KG1 (cell line): ENCODE results near the gene CHRNA9.
"Not testable (repeated sequence)": the region's sequence is repeated elsewhere in the genome, so short reads cannot be mapped to it uniquely, and the experiment has no call there.

Source experiments
- DNase-seq: peaks from one replicate; lab custom pipeline; 2025; lab: John Stamatoyannopoulos, UW

The CHRNA9 gene

GRCh38 chr4:40334591-40335524, at the start of gene CHRNA9:
Gene CHRNA9 (plus strand): TSS chr4:40335333. CDS start chr4:40335468, 135 bp downstream.
- DNase-seq: no peak

GRCh38 chr4:40285692-40286091, 49.4 kb upstream of the CHRNA9 start:
- no peak for DNase-seq

GRCh38 chr4:40288566-40288965, 46.6 kb upstream of the CHRNA9 start:
- DNase-seq: no peak

- DNase-seq: no peak
Observed at GRCh38 chr4:40289366-40290188, 45.6 kb upstream of the CHRNA9 start.

GRCh38 chr4:40290611-40291186, 44.4 kb upstream of the CHRNA9 start:
- DNase-seq: not testable (repeated sequence)

- no peak for DNase-seq
Observed at GRCh38 chr4:40292313-40292759, 42.8 kb upstream of the CHRNA9 start.

GRCh38 chr4:40294339-40294738, 40.8 kb upstream of the CHRNA9 start:
- no peak for DNase-seq

- not testable (repeated sequence) for DNase-seq
Observed at GRCh38 chr4:40295030-40295429, 40.1 kb upstream of the CHRNA9 start.

GRCh38 chr4:40295572-40295971, 39.6 kb upstream of the CHRNA9 start:
- DNase-seq: no peak

GRCh38 chr4:40299126-40299525, 36.0 kb upstream of the CHRNA9 start:
- DNase-seq: no peak

GRCh38 chr4:40299811-40300292, 35.3 kb upstream of the CHRNA9 start:
- no peak for DNase-seq

GRCh38 chr4:40300371-40301162, 34.6 kb upstream of the CHRNA9 start:
- DNase-seq: no peak

GRCh38 chr4:40301603-40302002, 33.5 kb upstream of the CHRNA9 start:
- no peak for DNase-seq

- DNase-seq: no peak
Observed at GRCh38 chr4:40303751-40304150, 31.4 kb upstream of the CHRNA9 start.

- DNase-seq: no peak
Observed at GRCh38 chr4:40305328-40306170, 29.6 kb upstream of the CHRNA9 start.

GRCh38 chr4:40306226-40306625, 28.9 kb upstream of the CHRNA9 start:
- DNase-seq: no peak

- DNase-seq: no peak
Observed at GRCh38 chr4:40306976-40307375, 28.2 kb upstream of the CHRNA9 start.

- no peak for DNase-seq
Observed at GRCh38 chr4:40307627-40308497, 27.3 kb upstream of the CHRNA9 start.

- DNase-seq: no peak
Observed at GRCh38 chr4:40308528-40309122, 26.5 kb upstream of the CHRNA9 start.
